ENCODE measurements around the gene FAM237B.

Gene FAM237B

GRCh38 chr7:90290244-90291113 lies 30.6 kb downstream of the FAM237B start:
- no peak for DNase-seq

- DNase-seq = no peak
These were observed 33.0 kb downstream of the FAM237B start for GRCh38 chr7:90288154-90288553.

GRCh38 chr7:90276033-90276728 lies 44.9 kb downstream of the FAM237B start:
- no peak for DNase-seq

- no peak for DNase-seq
These were observed 46.9 kb downstream of the FAM237B start for GRCh38 chr7:90274161-90274560.

GRCh38 chr7:90272242-90272641 lies 48.9 kb downstream of the FAM237B start:
- no peak for DNase-seq

GRCh38 chr7:90271753-90272152 lies 49.4 kb downstream of the FAM237B start:
- DNase-seq = no peak

- no peak for DNase-seq
These were observed 50.5 kb downstream of the FAM237B start for GRCh38 chr7:90270431-90271178.

- DNase-seq = no peak
These were observed 51.9 kb downstream of the FAM237B start for GRCh38 chr7:90269163-90269562.

GRCh38 chr7:90267263-90267858 lies 53.7 kb downstream of the FAM237B start:
- no peak for DNase-seq

GRCh38 chr7:90266808-90267207 lies 54.3 kb downstream of the FAM237B start:
- no peak for DNase-seq
